GM12878 (cell line): ENCODE data around the gene PNLIP.

Experiments
- CTCF ChIP-seq, 3 experiments: IDR thresholded peaks in 2 of 3; conservative IDR thresholded peaks in 1 of 3; 2 replicates each; pipeline ENCODE4 v1.5.1; 2011; ENCODE audit warnings: low read depth in 3 of 3, low read length in 3 of 3, mild to moderate bottlenecking in 3 of 3, control low read depth in 2 of 3, moderate library complexity in 2 of 3, inconsistent platforms in 1 of 3, mixed read lengths in 1 of 3; ENCODE audit not compliant: control insufficient read depth in 2 of 3, insufficient read depth in 1 of 3; ENCODE audit errors: extremely low read depth in 1 of 3
- POLR2A ChIP-seq: IDR thresholded peaks from 2 replicates; pipeline ENCODE4 v1.6.1; 2011; ENCODE audit warnings: low read depth, mild to moderate bottlenecking, low read length

DNA sequence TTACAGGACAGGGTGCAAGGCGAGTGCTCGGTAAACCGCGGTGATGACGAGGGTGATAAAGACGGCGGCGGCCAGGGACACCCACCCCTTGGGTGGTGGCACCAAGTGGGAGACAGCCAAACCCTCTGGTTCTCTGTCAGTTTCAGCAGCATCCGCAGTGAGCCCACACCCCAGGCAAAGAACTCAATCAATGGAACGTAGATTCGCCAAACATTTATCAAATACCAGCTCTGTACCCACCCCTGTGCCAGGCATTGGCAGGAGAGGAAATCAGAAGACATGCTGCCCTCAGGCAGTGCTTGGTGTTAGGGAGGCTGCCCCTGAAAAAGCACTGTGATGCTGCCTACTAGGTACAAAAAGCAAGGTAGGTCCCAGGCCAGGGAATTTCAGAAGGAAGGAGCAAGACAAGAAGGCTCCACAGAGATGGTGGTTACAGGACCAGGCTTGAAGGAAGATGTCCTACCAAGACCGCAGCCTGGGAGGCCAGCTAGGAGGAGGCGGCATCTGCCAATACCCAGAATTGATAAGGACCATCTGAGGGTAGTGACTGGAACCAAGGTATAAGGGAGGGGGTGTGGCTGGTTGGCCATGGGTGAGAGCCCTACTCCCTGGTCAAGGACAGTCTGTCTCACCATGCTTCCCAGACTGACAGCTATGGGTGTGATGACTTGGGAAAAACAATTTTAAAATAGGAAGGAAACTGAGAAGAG is 64.9 kb downstream of the PNLIP start:
- TF ChIP-seq CTCF (IDR thresholded peaks at IDR 0.05 in 2 of 3, conservative IDR thresholded peaks at IDR 0.05 in 1 of 3; ENCODE audit: control insufficient read depth in 2 of 3, extremely low read depth in 1 of 3, insufficient read depth in 1 of 3, low read depth in 3 of 3, low read length in 3 of 3) (no peak), POLR2A (no peak)
